Measurements from ENCODE around the gene C1QTNF6. TPM values are rescaled to one million over a fixed set of nuclear protein-coding genes. Genes with fewer than 3 reads are reported as not detected.

C1QTNF6 gene
- total and polyA plus RNA-seq, 2 donors (not counting 3 experiments of a cell fraction or from before 2014, with no cell fraction given), result 20.2 to 27.6 TPM

GRCh38 chr22:37167176-37167980 is 20.7 kb downstream of the C1QTNF6 start:
- no peaks in the 10 kb centered on the region for H3K79me2 ChIP-seq (ENCODE audit: control insufficient read depth, insufficient read depth, low read length)
- ChIA-PET CTCF (interaction anchor here (0.7 to 4.1 kb wide), 10 partner anchors 8 to 386 kb away, joined by 3 to 69 read pairs (median 4); no protein-coding TSS in a partner anchor), POLR2A (no interaction called here)
- FAIRE-seq (no peak), DNase-seq (ENCODE audit: low read depth, low spot score) (no peak)
- no peak overlapping the region for H3K4me3 ChIP-seq (replicated peaks in 1 of 3; ENCODE audit: insufficient read depth in 1 of 3, low read depth in 1 of 3, low read length in 3 of 3)
- H3K36me3 ChIP-seq (ENCODE audit: control insufficient read depth in 2 of 2, extremely low read depth in 1 of 2, insufficient read depth in 2 of 2, low read length in 2 of 2), result no peaks in the 10 kb centered on the region
- no peak overlapping the region for H3K4me2 ChIP-seq (ENCODE audit: insufficient read depth, low read length)
- H3K9me1 ChIP-seq (replicated peaks; ENCODE audit: control insufficient read depth, extremely low read depth, insufficient read depth, low read length), result no peaks in the 10 kb centered on the region
- H3K27ac ChIP-seq (ENCODE audit: insufficient read depth, low read depth, low read length), result no peak overlapping the region
- H2AFZ ChIP-seq (ENCODE audit: low read depth, low read length), result no peak overlapping the region
- dilution Hi-C loops (cut with MboI; ENCODE audit: extremely low pct_ligation_motif_present, low sequenced_read_pairs), result no loop called here
- no peaks in the 10 kb centered on the region for H3K9me3 ChIP-seq (replicated peaks; ENCODE audit: control insufficient read depth, insufficient read depth, low read length)
- H3K4me1 ChIP-seq (ENCODE audit: control insufficient read depth, extremely low read depth, insufficient read depth, low read length), result no peaks in the 10 kb centered on the region
- TF ChIP-seq, protein P1, sequence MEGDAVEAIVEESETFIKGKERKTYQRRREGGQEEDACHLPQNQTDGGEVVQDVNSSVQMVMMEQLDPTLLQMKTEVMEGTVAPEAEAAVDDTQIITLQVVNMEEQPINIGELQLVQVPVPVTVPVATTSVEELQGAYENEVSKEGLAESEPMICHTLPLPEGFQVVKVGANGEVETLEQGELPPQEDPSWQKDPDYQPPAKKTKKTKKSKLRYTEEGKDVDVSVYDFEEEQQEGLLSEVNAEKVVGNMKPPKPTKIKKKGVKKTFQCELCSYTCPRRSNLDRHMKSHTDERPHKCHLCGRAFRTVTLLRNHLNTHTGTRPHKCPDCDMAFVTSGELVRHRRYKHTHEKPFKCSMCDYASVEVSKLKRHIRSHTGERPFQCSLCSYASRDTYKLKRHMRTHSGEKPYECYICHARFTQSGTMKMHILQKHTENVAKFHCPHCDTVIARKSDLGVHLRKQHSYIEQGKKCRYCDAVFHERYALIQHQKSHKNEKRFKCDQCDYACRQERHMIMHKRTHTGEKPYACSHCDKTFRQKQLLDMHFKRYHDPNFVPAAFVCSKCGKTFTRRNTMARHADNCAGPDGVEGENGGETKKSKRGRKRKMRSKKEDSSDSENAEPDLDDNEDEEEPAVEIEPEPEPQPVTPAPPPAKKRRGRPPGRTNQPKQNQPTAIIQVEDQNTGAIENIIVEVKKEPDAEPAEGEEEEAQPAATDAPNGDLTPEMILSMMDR (IDR thresholded peaks at IDR 0.05; ENCODE audit: extremely low read depth in 1 of 2, insufficient read depth in 1 of 2, low read depth in 1 of 2, low read length in 2 of 2), result no peak
- TF ChIP-seq POLR2A (IDR thresholded peaks at IDR 0.05; ENCODE audit: low read depth, low read length), result no peak
- TF ChIP-seq, protein P2, sequence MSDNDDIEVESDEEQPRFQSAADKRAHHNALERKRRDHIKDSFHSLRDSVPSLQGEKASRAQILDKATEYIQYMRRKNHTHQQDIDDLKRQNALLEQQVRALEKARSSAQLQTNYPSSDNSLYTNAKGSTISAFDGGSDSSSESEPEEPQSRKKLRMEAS (IDR thresholded peaks at IDR 0.05; ENCODE audit: insufficient read depth, insufficient read length), result no peak
- no peak for TF ChIP-seq GATA2 (IDR thresholded peaks at IDR 0.05; ENCODE audit: insufficient read depth, insufficient read length, low read depth, low read length)
- TF ChIP-seq FOS (IDR thresholded peaks at IDR 0.05; ENCODE audit: borderline replicate concordance, insufficient read depth, low read length), result no peak
- TF ChIP-seq EZH2 (IDR thresholded peaks at IDR 0.05; ENCODE audit: borderline replicate concordance, low read depth, low read length, severe bottlenecking), result no peak
- TF ChIP-seq POLR2AphosphoS5 (IDR thresholded peaks at IDR 0.05; ENCODE audit: insufficient read depth, low read depth, low read length), result no peak
- no peak for TF ChIP-seq JUN (IDR thresholded peaks at IDR 0.05; ENCODE audit: borderline replicate concordance, insufficient read depth, insufficient read length, low read depth)
- TF ChIP-seq MYC (IDR thresholded peaks at IDR 0.05; ENCODE audit: low read depth, low read length), result no peak
- BruUV-seq (replicated peaks), result no TSS peak
- intact Hi-C loops (cut with micrococcal nuclease), result loop anchor here (2.0 kb wide), 1 partner anchor 289 kb away; no protein-coding TSS in a partner anchor
- no peaks in the 10 kb centered on the region for H4K20me1 ChIP-seq (replicated peaks; ENCODE audit: control insufficient read depth, extremely low read depth, insufficient read depth, low read length)
- no peak overlapping the region for H3K9ac ChIP-seq (replicated peaks; ENCODE audit: extremely low read depth, insufficient read depth, low read length)
- no peaks in the 10 kb centered on the region for H3K27me3 ChIP-seq (ENCODE audit: control insufficient read depth in 2 of 2, insufficient read depth in 2 of 2, low read length in 2 of 2)

Measured in endothelial cell of umbilical vein (primary cell).